ENCODE measurements around the gene MISP.

Gene MISP

DNA sequence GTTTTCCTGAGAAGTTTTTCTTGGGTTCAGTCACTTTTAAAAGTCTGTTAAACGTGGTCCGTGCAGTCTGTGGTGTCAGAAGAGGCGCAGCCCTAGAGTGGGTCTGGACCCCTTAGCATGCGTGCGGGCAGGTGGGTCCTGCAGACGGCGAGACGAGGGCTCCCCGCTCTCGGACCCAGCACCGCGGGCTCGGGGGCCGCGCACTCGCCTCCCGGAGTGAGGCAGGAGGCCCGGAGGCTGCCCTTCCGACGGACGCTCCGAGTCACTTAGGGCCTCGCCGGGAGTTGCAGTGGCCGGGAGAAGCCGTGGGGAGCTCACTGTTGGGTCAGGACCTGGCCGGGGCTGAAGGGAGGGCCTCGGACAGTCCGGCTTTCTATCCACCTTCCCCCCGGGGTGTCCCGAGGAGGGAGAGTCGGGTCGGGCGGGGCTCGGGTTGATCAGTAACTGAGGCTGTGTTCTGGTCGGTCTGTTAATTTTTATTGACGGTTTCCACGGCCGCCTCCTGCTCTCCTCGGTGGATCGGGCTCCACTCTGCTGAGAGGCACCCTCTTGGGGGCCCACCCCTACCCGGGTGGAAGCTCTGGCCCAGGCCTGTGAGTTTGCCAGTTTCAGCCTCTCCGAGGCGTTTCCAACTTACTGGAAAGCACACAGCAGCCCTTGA is 47.6 kb downstream of the MISP start:
- DNase-seq = no peak

DNA sequence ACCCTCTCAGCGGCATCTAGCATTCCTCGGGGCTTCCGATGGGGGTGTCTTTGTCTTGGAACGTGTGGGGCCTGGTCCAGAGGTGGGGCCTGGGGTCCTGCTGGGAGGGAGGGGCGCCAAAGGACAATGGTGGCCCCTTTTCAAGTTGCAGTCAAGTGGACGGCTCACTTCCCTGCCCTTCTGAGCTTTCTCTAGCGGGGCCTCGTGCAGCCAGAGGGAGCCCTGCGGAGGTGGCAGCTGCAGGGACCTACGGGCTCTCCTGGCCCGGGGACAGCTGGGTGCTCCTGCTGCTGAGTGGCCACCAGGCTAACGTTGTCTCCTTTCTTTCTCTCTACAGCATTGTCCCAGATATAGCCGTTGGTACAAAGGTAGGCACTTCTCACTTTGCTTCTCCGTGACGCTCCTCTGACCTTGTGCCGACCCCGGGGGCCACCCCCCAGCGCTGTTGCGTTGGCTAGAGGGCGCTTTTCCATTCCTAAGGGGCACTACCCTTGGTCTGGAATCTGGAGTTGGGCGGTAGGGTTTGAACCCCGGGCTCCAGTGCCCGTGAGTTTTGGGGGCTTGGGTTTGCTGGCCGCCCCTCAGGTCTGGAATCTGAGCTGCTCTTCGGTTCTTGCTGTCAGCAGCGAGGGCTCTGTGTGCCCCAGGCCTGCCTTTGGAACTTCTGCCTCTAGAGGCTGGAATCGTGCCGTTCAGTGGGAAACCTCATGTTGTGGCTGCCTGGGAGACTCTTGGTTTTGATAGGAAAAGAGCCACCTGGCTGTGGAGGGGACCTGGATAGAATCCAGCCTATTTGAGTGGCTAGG is 48.4 kb downstream of the MISP start:
- DNase-seq = no peak

DNA sequence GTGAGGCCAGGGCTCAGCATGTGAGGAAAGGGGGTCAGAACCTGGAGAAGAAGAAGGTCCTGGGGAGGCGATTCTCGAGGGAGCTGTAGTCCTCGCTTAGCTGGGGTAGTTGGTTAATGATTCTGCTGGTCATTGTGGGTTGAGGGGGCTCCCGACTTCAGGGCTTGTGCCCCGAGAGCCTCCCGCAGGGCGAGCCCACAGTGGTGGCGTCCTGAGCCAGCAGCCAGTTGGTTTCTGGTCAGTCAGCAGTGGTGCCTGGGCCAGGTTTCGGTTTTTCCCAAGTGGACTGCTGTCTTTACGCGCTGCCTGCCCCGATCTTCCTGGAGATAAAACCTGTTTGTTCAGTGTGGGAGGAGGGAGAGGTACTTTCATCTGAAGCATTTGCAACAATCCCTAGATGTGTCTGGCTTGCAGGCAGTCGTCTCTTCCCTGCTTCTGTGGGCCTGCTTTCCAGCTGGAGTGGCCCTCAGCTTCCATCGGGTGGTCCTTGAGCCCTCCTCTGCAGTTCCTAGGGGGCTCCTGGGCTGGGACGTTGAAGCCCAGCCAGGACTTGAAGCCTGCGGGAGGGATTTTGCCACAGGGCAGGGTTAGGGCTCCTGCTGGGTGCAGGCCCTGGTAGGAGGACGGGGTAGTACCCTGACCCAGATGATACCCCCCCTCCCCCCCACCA is 49.6 kb downstream of the MISP start:
- no peak for DNase-seq

DNA sequence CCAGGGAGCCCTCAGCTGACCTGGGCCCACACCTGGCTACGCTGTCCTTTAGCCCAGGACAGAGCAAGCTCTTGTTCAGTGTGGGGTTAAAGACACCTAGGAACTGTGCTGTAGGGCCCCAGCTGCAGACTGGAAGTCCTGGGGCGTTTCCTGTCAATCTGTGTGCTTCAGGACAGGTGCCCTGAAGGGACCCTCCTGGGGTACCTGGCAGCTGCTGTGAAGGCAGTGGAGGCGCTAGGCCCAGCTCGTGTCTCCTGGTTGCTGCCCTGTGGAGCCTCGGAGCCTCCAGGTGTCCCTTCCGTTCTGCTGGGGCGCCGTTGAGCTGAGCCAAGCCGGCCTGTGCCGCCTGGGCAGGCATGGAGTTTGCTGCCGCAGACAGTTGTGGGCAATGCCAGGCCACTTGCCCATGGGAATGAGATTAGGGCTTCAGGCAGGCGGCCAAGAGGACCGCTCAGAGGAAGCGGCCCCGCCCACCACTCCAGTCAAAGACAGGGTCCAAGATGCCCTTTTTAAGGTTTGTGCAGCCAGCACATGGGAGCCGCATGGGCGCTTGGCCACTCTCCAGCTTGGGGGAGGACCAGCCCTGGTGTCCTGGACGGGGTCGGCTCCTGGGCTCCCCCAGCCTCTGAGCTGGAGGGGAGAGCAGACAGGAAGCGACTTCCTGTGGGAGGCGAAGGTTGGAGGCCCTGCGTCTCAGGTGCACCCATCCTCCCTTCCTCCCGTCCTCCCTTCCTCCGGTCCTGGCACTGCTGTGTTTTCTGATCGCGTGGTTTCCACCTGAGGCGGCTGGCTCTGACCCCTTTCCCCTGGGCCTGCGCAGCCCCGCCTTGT is 50.3 kb downstream of the MISP start:
- no peak for DNase-seq

DNA sequence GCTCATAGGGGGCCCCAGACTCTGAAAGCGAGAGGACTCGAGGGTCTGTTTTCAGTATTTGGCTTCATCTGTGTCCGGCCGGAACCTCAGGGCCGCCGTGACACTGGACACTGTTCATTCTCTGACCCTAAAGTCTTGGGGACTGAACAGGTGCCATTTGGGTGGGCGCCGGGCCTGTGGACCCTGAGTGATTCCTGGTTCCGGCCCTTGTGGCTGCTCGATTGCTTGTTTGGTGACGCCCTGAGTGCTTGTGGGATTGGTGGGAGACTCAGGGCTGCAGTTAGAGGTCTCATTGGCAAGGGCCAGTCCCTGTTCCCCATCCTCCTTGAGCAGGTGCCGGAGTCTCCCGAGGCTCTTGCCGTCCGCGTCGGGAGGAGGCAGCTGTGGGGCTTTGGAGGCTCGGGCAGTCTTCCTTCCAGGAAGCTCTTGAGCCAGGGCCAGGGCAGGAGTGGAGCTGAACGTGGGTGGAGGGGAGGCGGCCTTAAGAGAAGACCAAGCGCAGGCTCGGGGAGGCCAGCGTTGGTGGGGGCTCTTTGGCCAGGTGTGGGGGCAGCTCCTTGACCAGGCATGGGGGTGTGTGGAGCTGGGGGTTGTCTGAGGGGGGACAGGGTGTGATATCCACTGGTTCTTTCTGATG is 51.1 kb downstream of the MISP start:
- no peak for DNase-seq

DNA sequence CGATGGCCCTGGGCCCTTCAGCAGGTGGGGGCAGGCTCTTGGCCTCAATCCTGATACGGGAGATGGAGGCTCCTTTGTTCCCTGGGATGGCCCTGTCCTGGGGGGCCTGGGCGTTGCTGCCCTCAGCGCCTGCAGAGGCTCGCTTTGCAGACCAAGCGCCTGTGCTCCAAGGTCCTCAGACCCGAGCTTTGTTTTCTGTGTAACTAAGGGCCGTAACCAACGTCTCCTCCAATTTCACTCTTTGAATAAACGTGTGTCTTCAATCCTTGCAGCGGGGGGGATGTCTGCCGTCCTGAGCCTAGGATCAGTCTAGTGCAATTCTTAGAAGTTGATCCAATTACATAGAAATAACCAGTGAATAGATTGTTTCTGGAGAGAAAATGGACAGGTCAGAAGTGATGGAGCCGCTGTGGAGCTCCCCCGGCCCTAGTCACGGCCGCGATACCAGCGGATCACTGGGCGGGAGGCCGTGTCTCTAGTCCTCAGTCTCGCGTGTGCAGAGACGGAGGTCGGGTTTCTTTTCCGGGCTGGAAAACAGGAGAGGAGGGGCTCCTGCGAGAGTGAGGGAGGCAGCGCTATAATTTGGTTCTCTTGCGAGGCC is 51.7 kb downstream of the MISP start:
- no peak for DNase-seq

DNA sequence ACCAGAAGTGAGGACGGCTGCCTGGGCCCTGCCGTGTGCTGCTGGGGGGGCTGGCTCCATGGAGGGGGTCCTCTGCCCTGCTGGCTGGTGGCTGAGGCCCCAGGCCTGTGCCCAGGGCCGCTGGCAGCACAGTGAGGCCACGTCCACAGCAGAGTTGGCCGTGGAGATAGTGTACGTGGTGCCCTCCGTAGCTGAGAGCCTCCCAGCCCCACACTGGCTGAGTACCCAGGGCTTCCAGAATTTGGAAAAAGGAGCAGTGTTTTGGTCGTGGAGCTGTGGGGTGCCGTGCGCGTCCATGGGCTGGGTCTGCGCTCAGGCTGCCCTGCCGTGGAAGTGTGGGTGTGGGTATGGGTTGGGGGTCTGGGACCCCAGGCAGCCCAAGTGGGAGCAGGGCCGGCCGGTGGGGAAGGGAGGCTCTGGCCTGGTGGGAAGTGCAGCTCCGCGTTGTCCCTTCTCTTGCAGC is 52.2 kb downstream of the MISP start:
- DNase-seq = no peak

DNA sequence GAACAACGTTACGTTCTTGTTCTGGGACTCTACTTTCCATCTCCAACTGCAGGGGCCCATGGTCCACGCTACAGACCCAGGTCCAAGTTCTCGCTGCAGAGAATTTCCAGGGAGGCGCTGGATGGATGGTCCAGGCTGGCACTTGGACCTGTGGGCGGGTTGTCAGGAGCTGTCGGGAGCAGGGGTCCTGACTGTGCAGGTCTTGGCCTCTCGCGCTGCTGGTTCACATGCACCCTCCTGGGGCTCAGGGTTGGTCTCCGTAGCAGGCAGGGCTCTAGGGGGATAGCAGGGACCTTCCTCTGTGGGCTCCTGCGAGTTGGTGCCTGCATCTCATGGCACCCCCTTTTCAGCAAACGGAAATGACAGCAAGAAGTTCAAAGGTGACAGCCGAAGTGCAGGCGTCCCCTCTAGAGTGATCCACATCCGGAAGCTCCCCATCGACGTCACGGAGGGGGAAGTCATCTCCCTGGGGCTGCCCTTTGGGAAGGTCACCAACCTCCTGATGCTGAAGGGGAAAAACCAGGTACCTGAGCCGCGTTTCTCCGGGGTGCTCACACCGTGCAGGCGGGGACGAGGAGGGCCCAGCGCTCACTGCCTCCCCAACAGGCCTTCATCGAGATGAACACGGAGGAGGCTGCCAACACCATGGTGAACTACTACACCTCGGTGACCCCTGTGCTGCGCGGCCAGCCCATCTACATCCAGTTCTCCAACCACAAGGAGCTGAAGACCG is 52.9 kb downstream of the MISP start:
- no peak for DNase-seq

DNA sequence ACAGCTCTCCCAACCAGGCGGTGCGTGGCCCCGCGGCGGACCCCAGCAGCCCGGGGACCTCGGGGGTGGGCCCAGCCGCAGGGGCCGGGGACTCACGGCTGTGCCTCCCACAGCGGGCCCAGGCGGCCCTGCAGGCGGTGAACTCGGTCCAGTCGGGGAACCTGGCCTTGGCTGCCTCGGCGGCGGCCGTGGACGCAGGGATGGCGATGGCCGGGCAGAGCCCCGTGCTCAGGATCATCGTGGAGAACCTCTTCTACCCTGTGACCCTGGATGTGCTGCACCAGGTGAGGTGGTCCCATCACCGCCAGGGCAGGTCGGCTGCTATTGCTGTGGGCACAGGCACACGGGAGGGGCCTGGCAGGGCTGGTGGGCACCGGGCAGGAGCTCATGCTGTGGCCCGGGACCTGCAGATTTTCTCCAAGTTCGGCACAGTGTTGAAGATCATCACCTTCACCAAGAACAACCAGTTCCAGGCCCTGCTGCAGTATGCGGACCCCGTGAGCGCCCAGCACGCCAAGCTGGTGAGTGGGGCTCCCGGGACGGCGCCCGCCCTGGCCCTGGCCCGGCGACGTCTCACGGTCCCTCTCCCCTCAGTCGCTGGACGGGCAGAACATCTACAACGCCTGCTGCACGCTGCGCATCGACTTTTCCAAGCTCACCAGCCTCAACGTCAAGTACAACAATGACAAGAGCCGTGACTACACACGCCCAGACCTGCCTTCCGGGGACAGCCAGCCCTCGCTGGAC is 53.7 kb downstream of the MISP start:
- DNase-seq = no peak

DNA sequence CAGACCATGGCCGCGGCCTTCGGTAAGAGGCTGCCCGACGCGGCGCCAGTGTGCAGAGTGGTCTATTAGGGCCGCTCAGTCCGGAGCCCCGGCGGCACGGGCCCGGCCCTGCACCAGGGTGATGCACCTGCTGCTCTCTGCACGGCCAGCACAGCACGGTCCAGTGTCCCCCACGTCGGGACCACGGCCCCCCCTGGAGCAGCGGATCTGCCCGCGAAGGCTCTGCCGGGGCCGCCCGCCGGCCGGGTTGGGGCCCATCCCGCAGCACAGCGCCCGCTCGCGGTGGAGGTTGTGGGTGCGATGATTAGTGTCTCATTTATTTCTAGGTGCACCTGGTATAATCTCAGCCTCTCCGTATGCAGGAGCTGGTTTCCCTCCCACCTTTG is 54.2 kb downstream of the MISP start:
- DNase-seq = no peak

DNA sequence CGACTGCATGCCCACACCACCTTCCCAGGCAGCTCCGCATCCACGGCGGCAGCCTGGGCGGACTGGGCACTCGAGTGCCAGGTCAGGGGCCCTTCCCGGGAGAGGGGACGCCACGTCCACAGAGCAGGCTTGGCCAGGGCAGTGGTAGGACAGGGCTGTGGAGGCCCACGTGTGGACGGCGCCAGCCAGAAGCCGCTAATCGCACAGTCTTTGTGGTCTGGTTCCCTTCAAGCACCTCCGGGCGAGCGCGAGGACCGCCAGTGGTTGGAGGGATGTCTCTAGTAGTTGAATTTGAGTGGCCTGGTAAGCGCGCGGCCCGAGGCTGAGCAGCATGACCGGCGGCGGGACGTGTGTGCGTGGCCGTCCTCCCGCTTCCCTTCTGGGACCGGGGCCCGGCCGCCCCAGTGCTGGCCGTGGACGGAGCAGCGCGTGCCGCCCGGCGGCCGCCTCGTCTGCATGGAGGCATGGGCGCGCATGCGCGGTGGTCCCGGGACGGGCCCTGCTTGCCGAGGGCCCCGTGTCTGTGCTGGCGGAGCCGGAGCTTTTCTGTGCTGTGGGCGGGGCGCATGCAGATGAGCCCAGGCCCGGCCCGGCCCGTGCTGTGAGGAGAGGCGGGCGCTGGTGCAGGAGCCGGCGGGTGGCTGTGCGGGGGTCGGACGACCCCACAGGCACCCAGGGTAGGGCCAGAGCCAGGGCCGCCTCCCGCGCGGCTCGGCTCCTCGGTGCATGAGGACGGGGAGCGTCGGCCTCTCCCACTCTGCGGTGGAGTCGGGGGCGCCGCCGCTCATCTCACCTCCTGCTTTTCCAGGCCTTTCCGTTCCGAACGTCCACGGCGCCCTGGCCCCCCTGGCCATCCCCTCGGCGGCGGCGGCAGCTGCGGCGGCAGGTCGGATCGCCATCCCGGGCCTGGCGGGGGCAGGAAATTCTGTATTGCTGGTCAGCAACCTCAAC is 55.0 kb downstream of the MISP start:
- DNase-seq = no peak

DNA sequence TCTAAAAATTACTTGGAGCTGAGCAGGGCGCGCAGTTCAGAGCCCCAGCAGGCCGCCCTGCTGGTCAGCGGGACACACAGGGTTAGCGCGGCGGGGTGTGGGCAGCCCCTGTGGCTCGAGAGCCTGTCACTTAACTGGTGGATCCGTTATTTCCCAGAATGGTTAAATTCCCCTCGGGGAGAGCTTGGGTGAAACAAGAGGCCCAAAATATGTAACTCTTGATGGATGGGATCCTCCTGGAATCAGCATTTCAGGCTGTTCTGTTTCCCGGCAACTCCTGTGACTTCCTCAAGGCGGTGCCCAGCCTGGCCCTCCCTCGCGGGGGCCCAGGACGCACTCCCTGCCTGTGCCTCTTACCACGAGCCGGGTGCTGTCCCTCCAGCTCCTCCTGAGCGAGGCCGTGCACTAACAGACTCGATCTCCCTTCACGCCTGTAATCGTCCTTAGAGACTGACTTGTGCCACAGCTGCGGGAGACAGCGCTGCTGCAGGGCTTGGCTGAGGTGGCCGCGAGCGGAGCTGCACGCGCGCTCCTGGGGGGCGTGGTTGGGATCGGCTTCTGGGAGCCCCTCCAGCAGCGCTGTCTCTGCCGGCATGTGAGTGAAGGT is 56.0 kb downstream of the MISP start:
- no peak for DNase-seq

DNA sequence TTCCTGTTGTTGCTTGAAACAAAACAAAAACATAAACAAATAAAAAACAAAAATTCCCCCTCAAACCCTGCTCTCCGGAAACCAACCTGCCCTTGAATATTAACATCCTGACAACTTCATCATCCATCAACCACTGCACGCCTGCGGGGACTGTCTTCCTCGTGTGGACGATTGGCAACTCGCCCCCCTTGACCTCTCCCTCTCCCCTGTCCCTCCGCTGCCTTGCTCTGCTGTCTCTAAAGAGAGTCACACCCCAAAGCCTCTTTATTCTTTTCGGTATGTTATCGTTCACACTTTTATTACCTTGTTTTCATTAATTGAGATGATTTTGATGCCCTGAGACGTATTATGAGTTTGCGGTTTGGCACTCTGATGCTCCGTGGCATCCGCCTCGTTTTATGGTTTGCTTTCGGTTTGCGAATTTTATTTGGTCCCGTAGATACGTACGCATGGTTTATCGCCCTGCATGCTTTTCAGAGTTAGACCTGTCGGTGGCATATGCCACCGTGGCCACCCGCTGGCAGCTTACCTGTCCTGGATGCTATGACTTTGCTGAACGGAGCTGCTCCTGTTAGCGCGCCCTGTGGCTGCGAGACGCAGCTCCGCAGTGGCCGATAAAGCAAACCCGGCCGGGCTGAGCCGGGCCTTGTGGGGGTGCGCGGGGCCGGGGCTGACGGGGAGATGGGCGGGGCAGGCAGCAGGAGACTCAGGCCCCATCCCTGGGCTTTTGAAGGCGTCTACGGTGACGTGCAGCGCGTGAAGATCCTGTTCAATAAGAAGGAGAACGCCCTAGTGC is 56.9 kb downstream of the MISP start:
- DNase-seq = no peak

DNA sequence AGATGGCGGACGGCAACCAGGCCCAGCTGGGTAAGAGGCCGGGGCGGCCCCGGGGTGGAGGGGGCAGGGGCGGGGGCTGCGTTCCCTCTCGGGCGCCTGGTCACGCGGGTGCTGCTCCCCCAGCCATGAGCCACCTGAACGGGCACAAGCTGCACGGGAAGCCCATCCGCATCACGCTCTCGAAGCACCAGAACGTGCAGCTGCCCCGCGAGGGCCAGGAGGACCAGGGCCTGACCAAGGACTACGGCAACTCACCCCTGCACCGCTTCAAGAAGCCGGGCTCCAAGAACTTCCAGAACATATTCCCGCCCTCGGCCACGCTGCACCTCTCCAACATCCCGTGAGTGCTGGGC is 57.5 kb downstream of the MISP start:
- DNase-seq = no peak

DNA sequence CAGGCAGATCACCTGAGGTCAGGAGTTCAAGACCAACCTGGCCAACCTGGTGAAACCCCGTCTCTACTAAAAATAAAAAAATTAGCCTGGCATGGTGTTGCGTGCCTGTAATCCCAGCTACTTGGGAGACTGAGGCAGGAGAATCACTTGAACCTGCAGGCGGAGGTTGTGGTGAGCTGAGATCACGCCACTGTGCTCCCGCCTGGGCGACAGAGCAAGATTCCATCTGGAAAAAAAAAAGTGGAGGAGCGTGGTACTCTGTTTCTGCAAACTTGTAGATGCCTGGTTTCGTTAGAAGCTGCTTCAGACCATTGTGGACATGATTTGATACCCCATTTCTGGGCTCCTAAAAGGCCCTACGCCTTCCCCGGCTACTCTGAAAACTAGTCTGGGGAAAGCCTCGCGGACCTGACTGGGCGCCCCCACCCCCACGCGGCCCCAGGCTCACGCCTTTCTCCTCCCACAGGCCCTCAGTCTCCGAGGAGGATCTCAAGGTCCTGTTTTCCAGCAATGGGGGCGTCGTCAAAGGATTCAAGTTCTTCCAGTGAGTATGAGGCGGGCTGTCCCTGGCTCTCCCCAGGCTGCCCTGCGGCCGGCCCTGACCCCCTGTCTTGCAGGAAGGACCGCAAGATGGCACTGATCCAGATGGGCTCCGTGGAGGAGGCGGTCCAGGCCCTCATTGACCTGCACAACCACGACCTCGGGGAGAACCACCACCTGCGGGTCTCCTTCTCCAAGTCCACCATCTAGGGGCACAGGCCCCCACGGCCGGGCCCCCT is 59.4 kb downstream of the MISP start:
- no peak for DNase-seq

DNA sequence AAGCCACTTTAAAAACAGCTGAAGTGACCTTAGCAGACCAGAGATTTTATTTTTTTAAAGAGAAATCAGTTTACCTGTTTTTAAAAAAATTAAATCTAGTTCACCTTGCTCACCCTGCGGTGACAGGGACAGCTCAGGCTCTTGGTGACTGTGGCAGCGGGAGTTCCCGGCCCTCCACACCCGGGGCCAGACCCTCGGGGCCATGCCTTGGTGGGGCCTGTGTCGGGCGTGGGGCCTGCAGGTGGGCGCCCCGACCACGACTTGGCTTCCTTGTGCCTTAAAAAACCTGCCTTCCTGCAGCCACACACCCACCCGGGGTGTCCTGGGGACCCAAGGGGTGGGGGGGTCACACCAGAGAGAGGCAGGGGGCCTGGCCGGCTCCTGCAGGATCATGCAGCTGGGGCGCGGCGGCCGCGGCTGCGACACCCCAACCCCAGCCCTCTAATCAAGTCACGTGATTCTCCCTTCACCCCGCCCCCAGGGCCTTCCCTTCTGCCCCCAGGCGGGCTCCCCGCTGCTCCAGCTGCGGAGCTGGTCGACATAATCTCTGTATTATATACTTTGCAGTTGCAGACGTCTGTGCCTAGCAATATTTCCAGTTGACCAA is 60.1 kb downstream of the MISP start:
- DNase-seq = no peak

DNA sequence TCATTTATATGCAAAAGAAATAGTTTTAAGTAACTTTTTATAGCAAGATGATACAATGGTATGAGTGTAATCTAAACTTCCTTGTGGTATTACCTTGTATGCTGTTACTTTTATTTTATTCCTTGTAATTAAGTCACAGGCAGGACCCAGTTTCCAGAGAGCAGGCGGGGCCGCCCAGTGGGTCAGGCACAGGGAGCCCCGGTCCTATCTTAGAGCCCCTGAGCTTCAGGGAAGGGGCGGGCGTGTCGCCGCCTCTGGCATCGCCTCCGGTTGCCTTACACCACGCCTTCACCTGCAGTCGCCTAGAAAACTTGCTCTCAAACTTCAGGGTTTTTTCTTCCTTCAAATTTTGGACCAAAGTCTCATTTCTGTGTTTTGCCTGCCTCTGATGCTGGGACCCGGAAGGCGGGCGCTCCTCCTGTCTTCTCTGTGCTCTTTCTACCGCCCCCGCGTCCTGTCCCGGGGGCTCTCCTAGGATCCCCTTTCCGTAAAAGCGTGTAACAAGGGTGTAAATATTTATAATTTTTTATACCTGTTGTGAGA is 60.7 kb downstream of the MISP start:
- no peak for DNase-seq
